ENCODE results near the gene MRPL21.
"Not testable (repeated sequence)": the region's sequence is repeated elsewhere in the genome, so short reads cannot be mapped to it uniquely, and the experiment has no call there.

MRPL21 gene

GRCh38 chr11:68863553-68864265, 39.9 kb downstream of the MRPL21 start:
- no peak for DNase-seq

DNA sequence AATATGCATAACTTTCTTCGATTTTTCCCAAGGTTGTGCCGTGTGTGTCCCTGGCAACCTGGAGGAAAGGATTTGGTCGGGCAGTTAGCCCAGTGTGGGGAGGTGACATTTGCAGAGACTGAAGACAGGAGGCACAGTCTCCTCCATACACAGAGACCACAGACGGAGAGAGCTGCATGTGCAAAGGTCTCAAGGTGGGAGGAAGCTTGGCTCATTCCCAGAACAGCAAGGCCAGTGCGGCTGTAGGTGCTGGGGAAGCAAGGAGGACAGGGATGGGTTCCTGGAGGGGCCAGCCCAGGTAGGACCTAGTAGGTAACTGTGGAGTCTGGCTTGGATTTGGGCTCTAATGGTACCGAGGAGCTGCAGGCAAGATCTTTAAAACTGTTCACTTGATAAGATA, 41.2 kb downstream of the MRPL21 start:
- no peak for DNase-seq

DNA sequence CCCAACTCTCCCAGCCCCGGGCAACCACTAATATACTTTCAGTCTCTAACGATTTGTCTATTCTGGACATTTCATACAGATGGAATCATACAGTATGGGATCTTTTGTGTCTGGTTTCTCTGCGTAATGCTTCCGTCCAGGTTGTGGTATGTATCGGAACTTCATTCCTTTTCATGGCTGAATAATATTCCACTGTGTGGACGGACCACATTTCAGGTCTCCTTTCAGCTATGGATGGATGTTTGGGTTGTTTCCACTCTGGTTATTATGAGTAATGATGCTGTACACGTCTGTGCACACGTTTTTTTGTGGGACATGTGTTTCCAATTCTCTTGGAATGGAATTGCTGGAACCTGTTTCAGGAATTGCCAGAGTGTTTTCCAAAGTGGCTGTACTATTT, 44.5 kb downstream of the MRPL21 start:
- DNase-seq = no peak

DNA sequence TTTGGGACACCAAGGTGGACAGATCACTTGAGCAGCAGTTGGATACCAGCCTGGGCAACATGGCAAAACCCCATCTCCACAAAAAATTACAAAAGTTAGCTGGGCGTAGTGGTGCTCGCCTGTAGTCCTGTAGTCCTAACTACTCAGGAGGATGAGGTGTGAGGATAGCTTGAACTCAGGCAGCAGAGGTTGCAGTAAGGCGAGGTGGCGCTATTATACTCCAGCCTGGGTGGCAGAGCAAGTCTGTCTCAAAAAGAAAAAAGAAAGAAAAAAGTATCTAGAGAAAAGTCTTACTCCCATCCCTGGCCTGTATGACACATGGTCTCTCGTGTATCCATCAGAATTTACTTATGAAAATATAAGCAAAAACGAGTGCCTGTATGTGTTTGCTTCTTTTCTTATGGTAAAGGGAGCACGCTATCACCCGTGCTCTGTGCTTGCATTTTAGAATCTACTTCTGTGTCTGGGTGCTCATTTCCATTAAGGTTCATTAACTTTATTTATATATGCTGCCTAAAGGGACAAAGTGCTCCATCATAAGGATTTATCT, 46.5 kb downstream of the MRPL21 start:
- no peak for DNase-seq

- not testable (repeated sequence) for DNase-seq
Observed at GRCh38 chr11:68856425-68857030, 47.1 kb downstream of the MRPL21 start.

- DNase-seq = peak; percentile 34
Observed at GRCh38 chr11:68855205-68855981, 48.2 kb downstream of the MRPL21 start.

DNA sequence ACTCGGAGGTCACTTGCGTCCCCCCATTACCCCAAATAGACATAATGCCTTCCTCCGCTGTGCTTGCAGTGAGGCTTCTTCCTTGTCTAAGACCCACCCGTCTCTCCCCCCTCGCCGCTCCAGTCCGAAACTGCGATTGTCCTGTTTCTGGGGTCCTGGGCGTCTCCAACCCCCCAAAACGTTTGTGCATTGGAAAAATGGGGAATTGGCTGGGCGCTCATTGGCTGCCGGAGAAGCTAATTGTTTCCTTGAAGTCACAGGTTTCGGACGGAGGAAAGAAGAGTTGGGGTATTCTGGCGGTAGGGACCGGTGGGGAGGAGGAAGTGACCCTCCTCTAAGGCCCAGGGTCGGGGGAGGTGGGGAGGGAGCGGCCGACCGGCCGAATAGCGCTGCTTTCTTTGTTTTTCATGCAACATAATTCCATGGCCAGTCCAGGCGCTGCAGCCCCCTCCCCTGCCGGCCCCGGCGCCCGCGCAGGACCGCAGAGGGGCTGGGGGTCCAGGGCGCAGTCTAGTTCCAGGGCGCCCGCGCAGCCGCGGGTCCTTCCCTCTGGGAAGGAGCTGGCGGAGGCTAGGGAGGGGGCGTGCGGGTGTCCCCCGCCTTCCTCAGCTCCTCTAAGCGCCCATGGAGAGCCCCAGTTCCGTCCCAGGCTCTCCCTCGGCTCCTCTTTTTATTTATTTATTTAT, 49.2 kb downstream of the MRPL21 start:
- no peak for DNase-seq

GRCh38 chr11:68852628-68853027, 51.0 kb downstream of the MRPL21 start:
- DNase-seq = no peak

GRCh38 chr11:68848429-68848828, 55.2 kb downstream of the MRPL21 start:
- no peak for DNase-seq

GRCh38 chr11:68847395-68847794, 56.2 kb downstream of the MRPL21 start:
- no peak for DNase-seq

- no peak for DNase-seq
Observed at GRCh38 chr11:68845351-68846002, 58.2 kb downstream of the MRPL21 start.

DNA sequence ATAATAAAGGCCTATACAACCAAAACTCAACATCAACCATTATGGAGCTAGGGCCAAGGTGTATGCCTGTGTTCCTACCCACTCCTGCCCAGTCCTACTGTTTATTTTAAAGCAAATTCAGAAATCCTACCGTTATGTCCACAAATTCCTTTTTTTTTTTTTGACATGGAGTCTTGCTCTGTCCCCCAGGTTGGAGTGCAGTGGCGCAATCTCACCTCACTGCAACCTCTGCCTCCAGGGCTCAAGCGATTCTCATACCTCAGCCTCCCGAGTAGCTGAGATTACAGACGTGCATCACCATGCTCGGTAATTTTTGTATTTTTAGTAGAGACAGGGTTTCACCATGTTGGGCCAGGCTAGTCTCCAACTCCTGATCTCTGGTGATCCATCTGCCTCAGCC, 58.8 kb downstream of the MRPL21 start:
- DNase-seq = no peak

- no peak for DNase-seq
Observed at GRCh38 chr11:68844376-68844775, 59.3 kb downstream of the MRPL21 start.

- peak; percentile 70 for DNase-seq
Observed at GRCh38 chr11:68843703-68844312, 59.8 kb downstream of the MRPL21 start.

DNA sequence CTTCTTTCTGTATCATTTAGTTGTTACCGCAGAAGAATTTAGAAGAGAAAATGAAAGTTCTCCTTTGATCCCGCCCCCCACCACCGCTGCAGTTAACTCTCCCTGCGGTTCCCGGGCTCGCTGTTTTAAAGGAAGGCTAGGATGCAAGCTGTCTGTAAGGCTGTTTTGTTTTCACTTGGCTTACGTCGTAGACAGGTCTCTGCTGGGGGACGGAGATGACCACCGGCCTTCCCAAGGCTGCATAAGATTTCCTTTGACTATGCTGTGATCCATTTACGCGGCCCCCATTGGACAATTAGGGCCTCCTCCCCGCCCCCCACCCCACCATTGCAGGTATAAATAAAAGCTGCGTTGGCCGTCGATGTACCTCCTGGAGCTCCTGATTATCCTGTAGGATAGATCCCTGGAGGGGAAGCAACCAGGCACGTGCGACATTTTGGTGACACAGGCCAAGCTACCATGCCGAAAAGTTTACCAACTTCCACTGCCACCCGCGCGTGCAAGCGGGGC, 60.5 kb downstream of the MRPL21 start:
- no peak for DNase-seq

- DNase-seq = no peak
Observed at GRCh38 chr11:68842427-68843051, 61.1 kb downstream of the MRPL21 start.

DNA sequence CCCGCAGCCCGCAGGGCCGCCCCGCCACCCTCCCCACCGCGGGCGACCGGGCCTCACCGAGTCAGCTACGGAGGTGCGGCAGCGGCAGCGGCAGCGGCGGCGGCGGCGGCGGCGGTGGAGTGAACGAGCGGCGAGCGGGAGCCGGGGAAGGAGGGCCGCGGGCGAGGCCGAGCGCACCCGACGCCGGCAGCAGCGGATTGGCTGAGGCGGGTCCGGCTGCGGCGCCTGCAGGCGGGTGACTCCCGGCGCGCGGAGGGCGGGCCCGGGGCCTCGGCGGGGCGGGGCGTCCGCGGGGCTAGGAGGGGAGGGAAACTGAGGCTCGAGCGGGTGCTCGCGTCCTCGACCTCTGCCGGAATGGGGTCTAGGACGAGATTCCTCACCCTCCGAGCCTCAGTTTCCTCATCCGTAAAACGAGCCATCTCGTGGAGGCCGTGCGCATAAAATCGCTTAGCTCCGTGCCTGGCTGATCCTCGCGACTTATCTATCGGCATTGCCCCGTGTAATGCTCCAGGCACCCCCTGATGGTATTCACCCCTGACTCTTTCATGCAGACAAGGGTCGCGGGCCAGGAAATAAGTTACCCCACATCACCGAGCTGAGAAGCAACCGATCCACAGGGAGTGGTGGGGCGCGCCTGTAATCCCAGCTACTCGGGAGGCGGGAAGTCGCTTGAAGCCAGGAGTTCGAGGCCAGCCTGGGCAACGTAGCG, 61.8 kb downstream of the MRPL21 start, which contains the start of gene CPT1A:
Gene CPT1A (minus strand): TSS at position 199 of the 709 bp plus-strand sequence. CDS start 26,442 bp downstream, outside the sequence.
- DNase-seq = peak; percentile 71
